Frontal cortex (tissue), 4 donors: ENCODE results near the gene SF3B1. TPM values are rescaled to one million over a fixed set of nuclear protein-coding genes. Genes with fewer than 3 reads are reported as not detected.
"Not testable (repeated sequence)": the region's sequence is repeated elsewhere in the genome, so short reads cannot be mapped to it uniquely, and the experiment has no call there.

Experiments used
- DNase-seq, 2 donors: peaks; one replicate each; pipeline ENCODE4 v3.0.0; 2012; ENCODE audit warnings: low spot score in 2 of 2
- FAIRE-seq: peaks from 2 replicates; lab custom pipeline; 2012; peaks lifted over from hg19 to GRCh38; lab: Jason Lieb, UNC
- total RNA-seq: library from RNA; depleted of rRNA; stranded (reverse); fragments of >200 nt; gene quantifications from one replicate; pipeline ENCODE4 v1.2.3, GENCODE V29; 2014
- donor health status: control.
- donor health status: control.
- donor health status: control.

The SF3B1 gene
- total RNA-seq, 1 donor from 2014 or later, result 250 TPM

- DNase-seq (no peak), FAIRE-seq (no peak)
These were observed 981 bp upstream of the SF3B1 start for GRCh38 chr2:197435598-197436420.

- FAIRE-seq (no peak), DNase-seq (no peak)
These were observed 919 bp downstream of the SF3B1 start for GRCh38 chr2:197433780-197434438.

- not testable (repeated sequence) for FAIRE-seq, DNase-seq
These were observed 2.3 kb downstream of the SF3B1 start for GRCh38 chr2:197432527-197432926.

- FAIRE-seq (no peak), DNase-seq (no peak)
These were observed 3.0 kb downstream of the SF3B1 start for GRCh38 chr2:197431858-197432257.

GRCh38 chr2:197427986-197428385 lies 6.8 kb downstream of the SF3B1 start:
- DNase-seq (no peak), FAIRE-seq (no peak)

GRCh38 chr2:197426723-197427603 lies 7.9 kb downstream of the SF3B1 start:
- FAIRE-seq, result no peak
- no peak for DNase-seq

GRCh38 chr2:197425550-197425949 lies 9.3 kb downstream of the SF3B1 start:
- no peak for DNase-seq
- no peak for FAIRE-seq

- DNase-seq (no peak), FAIRE-seq (no peak)
These were observed 11.5 kb downstream of the SF3B1 start for GRCh38 chr2:197423307-197423706.

- no peak for FAIRE-seq
These were observed 15.4 kb downstream of the SF3B1 start for GRCh38 chr2:197419438-197419837.

GRCh38 chr2:197416268-197416667 lies 18.6 kb downstream of the SF3B1 start:
- FAIRE-seq, result no peak

More at GRCh38 chr2:197419438-197419837, 15.4 kb downstream of the SF3B1 start:
- no peak for DNase-seq

GRCh38 chr2:197414515-197414914 lies 20.3 kb downstream of the SF3B1 start:
- FAIRE-seq (no peak), DNase-seq (no peak)

More at GRCh38 chr2:197416268-197416667, 18.6 kb downstream of the SF3B1 start:
- DNase-seq, result no peak

- DNase-seq (no peak), FAIRE-seq (no peak)
These were observed 20.8 kb downstream of the SF3B1 start for GRCh38 chr2:197414039-197414438.

GRCh38 chr2:197405582-197405981 lies 29.2 kb downstream of the SF3B1 start:
- DNase-seq (no peak), FAIRE-seq (peak; percentile 21)

GRCh38 chr2:197399887-197400540 lies 34.8 kb downstream of the SF3B1 start:
- no peak for FAIRE-seq

GRCh38 chr2:197398913-197399312 lies 35.9 kb downstream of the SF3B1 start:
- FAIRE-seq, result no peak
- DNase-seq, result no peak

More at GRCh38 chr2:197399887-197400540, 34.8 kb downstream of the SF3B1 start:
- DNase-seq, result no peak

- DNase-seq (no peak), FAIRE-seq (no peak)
These were observed 43.6 kb downstream of the SF3B1 start for GRCh38 chr2:197391220-197391717.

GRCh38 chr2:197388866-197389587 lies 45.8 kb downstream of the SF3B1 start:
- DNase-seq (no peak), FAIRE-seq (no peak)

GRCh38 chr2:197387179-197387578 lies 47.6 kb downstream of the SF3B1 start:
- no peak for FAIRE-seq
- no peak for DNase-seq

- no peak for DNase-seq
- no peak for FAIRE-seq
These were observed 48.6 kb downstream of the SF3B1 start for GRCh38 chr2:197386242-197386641.
